Measurements from ENCODE around the gene FGD2. TPM values are rescaled to one million over a fixed set of nuclear protein-coding genes. Genes with fewer than 3 reads are reported as not detected.

FGD2 gene
- total and polyA plus RNA-seq, 2 donors (not counting 3 experiments of a cell fraction or from before 2014, with no cell fraction given) = not detected

DNA sequence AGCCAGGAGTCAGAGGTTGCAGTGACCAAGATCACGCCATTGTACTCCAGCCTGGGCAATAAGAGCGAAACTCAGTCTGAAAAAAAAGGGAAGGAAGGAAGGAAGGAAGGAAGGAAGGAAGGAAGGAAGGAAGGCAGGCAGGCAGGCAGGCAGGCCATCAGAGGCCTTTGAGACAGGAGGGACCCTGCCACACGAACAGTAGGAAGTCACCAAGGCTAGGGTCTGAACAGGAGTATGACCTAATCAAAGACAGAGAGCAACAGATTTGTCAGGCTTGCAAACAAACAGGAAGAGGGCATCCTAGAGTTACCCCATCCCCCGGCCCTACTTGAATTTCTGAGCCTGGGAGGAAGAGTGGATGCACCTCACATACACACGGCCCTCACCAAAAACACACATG, 67.1 kb downstream of the FGD2 start:
- Histone ChIP-seq H2AFZ (ENCODE audit: low read depth, low read length) (no peak overlapping the region), H3K4me1 (ENCODE audit: control insufficient read depth, extremely low read depth, insufficient read depth, low read length) (no peaks in the 10 kb centered on the region), H3K9me3 (replicated peaks; ENCODE audit: control insufficient read depth, insufficient read depth, low read length) (no peaks in the 10 kb centered on the region), H3K36me3 (ENCODE audit: control insufficient read depth in 2 of 2, extremely low read depth in 1 of 2, insufficient read depth in 2 of 2, low read length in 2 of 2) (no peaks in the 10 kb centered on the region), H3K27ac (ENCODE audit: insufficient read depth, low read depth, low read length) (no peak overlapping the region), H3K4me3 (replicated peaks in 1 of 3; ENCODE audit: insufficient read depth in 1 of 3, low read depth in 1 of 3, low read length in 3 of 3) (no peak overlapping the region), H3K79me2 (ENCODE audit: control insufficient read depth, insufficient read depth, low read length) (no peaks in the 10 kb centered on the region), H3K9ac (replicated peaks; ENCODE audit: extremely low read depth, insufficient read depth, low read length) (no peak overlapping the region), H3K9me1 (replicated peaks; ENCODE audit: control insufficient read depth, extremely low read depth, insufficient read depth, low read length) (no peaks in the 10 kb centered on the region), H4K20me1 (replicated peaks; ENCODE audit: control insufficient read depth, extremely low read depth, insufficient read depth, low read length) (no peaks in the 10 kb centered on the region), H3K4me2 (ENCODE audit: insufficient read depth, low read length) (no peak overlapping the region), H3K27me3 (ENCODE audit: control insufficient read depth in 2 of 2, insufficient read depth in 2 of 2, low read length in 2 of 2) (peaks cover 0 to 6% of the 10 kb centered on the region in 2 experiments)
- ChIA-PET POLR2A (no interaction called here), CTCF (interaction anchor here (1.2 to 1.3 kb wide), 2 partner anchors 97 to 99 kb away, joined by 3 to 6 read pairs; partner anchors contain the start of gene PIM1)
- no TSS peak for BruUV-seq (replicated peaks)
- DNase-seq (ENCODE audit: low read depth, low spot score) = no peak
- dilution Hi-C loops (cut with MboI; ENCODE audit: extremely low pct_ligation_motif_present, low sequenced_read_pairs) = no loop called here
- no peak for FAIRE-seq
- intact Hi-C loops (cut with micrococcal nuclease) = no loop called here
- no peak for TF ChIP-seq GATA2 (IDR thresholded peaks at IDR 0.05; ENCODE audit: insufficient read depth, insufficient read length, low read depth, low read length)
- TF ChIP-seq POLR2A (IDR thresholded peaks at IDR 0.05; ENCODE audit: low read depth, low read length) = no peak
- TF ChIP-seq JUN (IDR thresholded peaks at IDR 0.05; ENCODE audit: borderline replicate concordance, insufficient read depth, insufficient read length, low read depth) = no peak
- no peak for TF ChIP-seq FOS (IDR thresholded peaks at IDR 0.05; ENCODE audit: borderline replicate concordance, insufficient read depth, low read length)
- no peak for TF ChIP-seq EZH2 (IDR thresholded peaks at IDR 0.05; ENCODE audit: borderline replicate concordance, low read depth, low read length, severe bottlenecking)
- TF ChIP-seq POLR2AphosphoS5 (IDR thresholded peaks at IDR 0.05; ENCODE audit: insufficient read depth, low read depth, low read length) = no peak
- no peak for TF ChIP-seq MYC (IDR thresholded peaks at IDR 0.05; ENCODE audit: low read depth, low read length)
- TF ChIP-seq, protein P1, sequence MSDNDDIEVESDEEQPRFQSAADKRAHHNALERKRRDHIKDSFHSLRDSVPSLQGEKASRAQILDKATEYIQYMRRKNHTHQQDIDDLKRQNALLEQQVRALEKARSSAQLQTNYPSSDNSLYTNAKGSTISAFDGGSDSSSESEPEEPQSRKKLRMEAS (IDR thresholded peaks at IDR 0.05; ENCODE audit: insufficient read depth, insufficient read length) = no peak
- TF ChIP-seq, protein P2, sequence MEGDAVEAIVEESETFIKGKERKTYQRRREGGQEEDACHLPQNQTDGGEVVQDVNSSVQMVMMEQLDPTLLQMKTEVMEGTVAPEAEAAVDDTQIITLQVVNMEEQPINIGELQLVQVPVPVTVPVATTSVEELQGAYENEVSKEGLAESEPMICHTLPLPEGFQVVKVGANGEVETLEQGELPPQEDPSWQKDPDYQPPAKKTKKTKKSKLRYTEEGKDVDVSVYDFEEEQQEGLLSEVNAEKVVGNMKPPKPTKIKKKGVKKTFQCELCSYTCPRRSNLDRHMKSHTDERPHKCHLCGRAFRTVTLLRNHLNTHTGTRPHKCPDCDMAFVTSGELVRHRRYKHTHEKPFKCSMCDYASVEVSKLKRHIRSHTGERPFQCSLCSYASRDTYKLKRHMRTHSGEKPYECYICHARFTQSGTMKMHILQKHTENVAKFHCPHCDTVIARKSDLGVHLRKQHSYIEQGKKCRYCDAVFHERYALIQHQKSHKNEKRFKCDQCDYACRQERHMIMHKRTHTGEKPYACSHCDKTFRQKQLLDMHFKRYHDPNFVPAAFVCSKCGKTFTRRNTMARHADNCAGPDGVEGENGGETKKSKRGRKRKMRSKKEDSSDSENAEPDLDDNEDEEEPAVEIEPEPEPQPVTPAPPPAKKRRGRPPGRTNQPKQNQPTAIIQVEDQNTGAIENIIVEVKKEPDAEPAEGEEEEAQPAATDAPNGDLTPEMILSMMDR (IDR thresholded peaks at IDR 0.05; ENCODE audit: extremely low read depth in 1 of 2, insufficient read depth in 1 of 2, low read depth in 1 of 2, low read length in 2 of 2) = no peak

Measured in endothelial cell of umbilical vein (primary cell).